B cell (primary cell): ENCODE data around the gene ZSWIM9.

ENCODE experiments used
- CTCF ChIP-seq: fragments of 200-600 bp; IDR thresholded peaks from one replicate; pipeline ENCODE4 v1.8.0; 2022; ENCODE audit warnings: antibody characterized with exemption, mild to moderate bottlenecking
- EZH2 ChIP-seq: IDR thresholded peaks from 2 replicates; pipeline ENCODE4 v1.6.1; 2012; ENCODE audit warnings: borderline replicate concordance, low read depth, mild to moderate bottlenecking, moderate library complexity, low read length; ENCODE audit not compliant: insufficient read depth, poor library complexity, severe bottlenecking

GRCh38 chr19:48206397-48207093 is 36.1 kb downstream of the ZSWIM9 start:
- no peak for TF ChIP-seq CTCF
- no peak for TF ChIP-seq EZH2
